Suprapubic skin (tissue), 4 donors: ENCODE results near the gene TNFRSF19.

Experiments
- CTCF ChIP-seq, 2 donors: fragments of 200-600 bp in 1 of 2; fragments of 450-650 bp in 1 of 2; sonication (generic) in 1 of 2; IDR thresholded peaks; one replicate each; pipeline ENCODE4 v1.5.1; 2016 to 2019; ENCODE audit warnings: antibody characterized with exemption in 2 of 2, mild to moderate bottlenecking in 1 of 2, moderate library complexity in 1 of 2
- EP300 ChIP-seq: sonication (generic); formaldehyde crosslinking; IDR thresholded peaks from one replicate; pipeline ENCODE4 v1.6.1; 2017; ENCODE audit warnings: antibody characterized with exemption
- POLR2A ChIP-seq, 2 donors: fragments of 450-650 bp; IDR thresholded peaks; one replicate each; pipeline ENCODE4 v1.6.1; 2017; ENCODE audit warnings: antibody characterized with exemption in 2 of 2, mild to moderate bottlenecking in 2 of 2, moderate library complexity in 2 of 2
- POLR2AphosphoS5 ChIP-seq, 3 donors: sonication (generic); formaldehyde crosslinking; IDR thresholded peaks; one replicate each; pipeline ENCODE4 v1.6.1; 2017; ENCODE audit warnings: antibody characterized with exemption in 3 of 3

DNA sequence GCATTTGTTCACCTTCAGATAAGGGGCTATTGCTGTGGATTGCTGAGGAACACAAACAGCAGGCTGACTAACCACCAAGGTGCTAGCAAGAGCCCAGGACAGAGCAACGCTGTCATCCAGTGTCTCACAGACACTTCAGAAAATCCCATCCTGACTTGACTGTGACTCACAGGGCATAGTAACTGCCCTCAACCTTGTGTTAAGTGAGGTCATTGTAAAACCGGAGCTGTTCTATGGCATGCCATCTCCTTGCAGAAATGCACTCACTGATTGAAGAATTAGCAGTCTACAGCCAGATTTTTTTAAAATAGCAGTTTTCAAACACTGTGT is 51.1 kb downstream of the TNFRSF19 start:
- TF ChIP-seq POLR2AphosphoS5 (IDR thresholded peaks at IDR 0.05) (no peak), CTCF (IDR thresholded peaks at IDR 0.05) (no peak), EP300 (no peak), POLR2A (IDR thresholded peaks at IDR 0.05) (no peak)
